HepG2 (cell line): ENCODE measurements around the gene TCAIM. TPM values are rescaled to one million over a fixed set of nuclear protein-coding genes. Genes with fewer than 3 reads are reported as not detected.
A peak's percentile ranks its signal among the peaks of the same experiment; 100 is the strongest.

Experiments
- ARNTL ChIP-seq: sonication (generic); formaldehyde crosslinking; IDR thresholded peaks from 2 replicates; pipeline ENCODE4 v1.4.0; 2020; ENCODE audit warnings: mild to moderate bottlenecking, missing genetic modification reagents
- ATAD3A ChIP-seq: sonication (generic); formaldehyde crosslinking; IDR thresholded peaks from 2 replicates; pipeline ENCODE4 v1.4.0; 2020; ENCODE audit warnings: missing genetic modification reagents
- ATF7 ChIP-seq, 2 experiments: fragments of 450-650 bp in 1 of 2; sonication (generic) in 1 of 2; formaldehyde crosslinking in 1 of 2; IDR thresholded peaks; 2 replicates each; pipeline versions ENCODE4 v1.4.0 to v1.6.1; 2016 to 2020; ENCODE audit warnings: antibody characterized with exemption in 1 of 2, mild to moderate bottlenecking in 1 of 2, missing genetic modification reagents in 1 of 2
- CBFB ChIP-seq: sonication (generic); formaldehyde crosslinking; IDR thresholded peaks from 2 replicates; pipeline ENCODE4 v1.4.0; 2020; ENCODE audit warnings: missing genetic modification reagents
- CBX1 ChIP-seq: IDR thresholded peaks from one replicate; pipeline ENCODE4 v1.6.1; 2016; ENCODE audit warnings: antibody characterized with exemption, low read depth
- GABPB1 ChIP-seq: IDR thresholded peaks from 2 replicates; pipeline ENCODE4 v1.6.1; 2016; ENCODE audit warnings: mild to moderate bottlenecking, missing genetic modification reagents, moderate library complexity, missing compliant biosample characterization
- GTF3A ChIP-seq: sonication (generic); formaldehyde crosslinking; conservative IDR thresholded peaks from 2 replicates; pipeline ENCODE4 v1.4.0; 2020; ENCODE audit warnings: mild to moderate bottlenecking, missing genetic modification reagents
- HIVEP1 ChIP-seq: sonication (generic); formaldehyde crosslinking; IDR thresholded peaks from 2 replicates; pipeline ENCODE4 v1.4.0; 2020; ENCODE audit warnings: mild to moderate bottlenecking, missing genetic modification reagents
- HOXA5 ChIP-seq: sonication (generic); formaldehyde crosslinking; IDR thresholded peaks from 2 replicates; pipeline ENCODE4 v1.4.0; 2020; ENCODE audit warnings: missing genetic modification reagents
- IRX3 ChIP-seq: sonication (generic); formaldehyde crosslinking; IDR thresholded peaks from 2 replicates; pipeline ENCODE4 v1.8.1; 2023; ENCODE audit warnings: mild to moderate bottlenecking, low read depth, missing genetic modification reagents, borderline replicate concordance
- MAFK ChIP-seq, 2 experiments: IDR thresholded peaks in 1 of 2; conservative IDR thresholded peaks in 1 of 2; 2 replicates each; pipeline ENCODE4 v1.6.1; 2011; ENCODE audit warnings: improper control_type of control experiment in 2 of 2, low read length in 2 of 2
- MXI1 ChIP-seq: IDR thresholded peaks from 3 replicates; pipeline ENCODE4 v1.6.1; 2012; ENCODE audit warnings: low read depth, low read length, inconsistent platforms, borderline replicate concordance
- NCOA2 ChIP-seq: sonication (generic); formaldehyde crosslinking; IDR thresholded peaks from 2 replicates; pipeline ENCODE4 v1.8.0; 2022; ENCODE audit warnings: inconsistent platforms
- NFKBIZ ChIP-seq: IDR thresholded peaks from 2 replicates; pipeline ENCODE4 v1.6.1; 2018; ENCODE audit warnings: missing genetic modification reagents, missing compliant biosample characterization
- NR1H2 ChIP-seq: sonication (generic); formaldehyde crosslinking; IDR thresholded peaks from 2 replicates; pipeline ENCODE4 v1.8.1; 2022; ENCODE audit warnings: low read depth, missing genetic modification reagents, borderline replicate concordance
- SMAD3 ChIP-seq: sonication (generic); formaldehyde crosslinking; IDR thresholded peaks from 2 replicates; pipeline ENCODE4 v1.4.0; 2020; ENCODE audit warnings: missing genetic modification reagents
- SOX13 ChIP-seq, 3 experiments: fragments of 450-650 bp in 1 of 3; sonication (generic) in 1 of 3; formaldehyde crosslinking in 1 of 3; IDR thresholded peaks in 2 of 3; conservative IDR thresholded peaks in 1 of 3; 2 replicates each; pipeline versions ENCODE4 v1.5.0 to v1.6.1; 2016 to 2020; ENCODE audit warnings: antibody characterized with exemption in 1 of 3, mild to moderate bottlenecking in 1 of 3, missing compliant biosample characterization in 1 of 3, missing genetic modification reagents in 1 of 3, moderate library complexity in 1 of 3
- SOX5 ChIP-seq: IDR thresholded peaks from 2 replicates; pipeline ENCODE4 v1.6.1; 2016; ENCODE audit warnings: borderline replicate concordance
- SRSF9 ChIP-seq: fragments of 200-400 bp; formaldehyde crosslinking; IDR thresholded peaks from 2 replicates; pipeline ENCODE4 v1.6.1; 2018; ENCODE audit warnings: borderline replicate concordance, mild to moderate bottlenecking, low read depth, low read length; ENCODE audit not compliant: insufficient read depth, poor library complexity, severe bottlenecking
- TBP ChIP-seq: sonication (generic); formaldehyde crosslinking; IDR thresholded peaks from 2 replicates; pipeline ENCODE4 v1.5.0; 2020; ENCODE audit warnings: missing genetic modification reagents
- TEAD3 ChIP-seq: optimal IDR thresholded peaks from 2 replicates; pipeline ENCODE3; 2016; ENCODE audit warnings: borderline replicate concordance
- ZNF430 ChIP-seq: sonication (generic); formaldehyde crosslinking; IDR thresholded peaks from 2 replicates; pipeline ENCODE4 v1.9.0; 2021; ENCODE audit warnings: mild to moderate bottlenecking, missing genetic modification reagents
- ZNF431 ChIP-seq: sonication (generic); formaldehyde crosslinking; IDR thresholded peaks from 2 replicates; pipeline ENCODE4 v1.9.0; 2022; ENCODE audit warnings: missing genetic modification reagents, low read depth, mild to moderate bottlenecking, borderline replicate concordance
- ZNF496 ChIP-seq: sonication (generic); formaldehyde crosslinking; IDR thresholded peaks from 2 replicates; pipeline ENCODE4 v1.8.1; 2023; ENCODE audit warnings: mild to moderate bottlenecking, moderate library complexity, missing genetic modification reagents; ENCODE audit not compliant: insufficient replicate concordance
- ZNF652 ChIP-seq: IDR thresholded peaks from 2 replicates; pipeline ENCODE4 v1.6.1; 2016; ENCODE audit warnings: low read depth, borderline replicate concordance
- ZNF772 ChIP-seq: sonication (generic); formaldehyde crosslinking; IDR thresholded peaks from 2 replicates; pipeline ENCODE4 v1.5.0; 2020; ENCODE audit warnings: mild to moderate bottlenecking, missing genetic modification reagents
- polyA plus RNA-seq, 8 experiments: library from polyadenylated mRNA; depleted of rRNA in 3 of 8; stranded (reverse) in 7 of 8; unstranded in 1 of 8; fragments of >200 nt; fragmentation: Illumina TruSeq in 4 of 8; extraction: Trizol in 4 of 8; gene quantifications; 2 replicates each; pipeline versions ENCODE4 v1.2.1 to v1.2.3, GENCODE V29; 2011 to 2016; ENCODE audit warnings: low read depth in 4 of 8, missing spikeins in 1 of 8, mixed read lengths in 1 of 8; ENCODE audit not compliant: insufficient read depth in 1 of 8
- total RNA-seq, 5 experiments: library from RNA; depleted of rRNA; stranded (reverse); fragments of >200 nt; fragmentation: Illumina TruSeq; extraction: Trizol; gene quantifications; 2 replicates each; pipeline ENCODE4 v1.2.3, GENCODE V29; 2016; ENCODE audit warnings: low read depth in 1 of 5
- TF ChIP-seq, protein P1 (sequence below): sonication (generic); formaldehyde crosslinking; IDR thresholded peaks from 2 replicates; pipeline ENCODE4 v1.4.0; 2020; ENCODE audit warnings: missing genetic modification reagents
- TF ChIP-seq, protein P2 (sequence below): sonication (generic); formaldehyde crosslinking; IDR thresholded peaks from 2 replicates; pipeline ENCODE4 v1.4.0; 2020; ENCODE audit warnings: missing genetic modification reagents

TCAIM gene
- total and polyA plus RNA-seq, 2 of the 13 experiments (the other 11 are each of a cell fraction or from before 2014, with no cell fraction given): 16.9 to 22.6 TPM

DNA sequence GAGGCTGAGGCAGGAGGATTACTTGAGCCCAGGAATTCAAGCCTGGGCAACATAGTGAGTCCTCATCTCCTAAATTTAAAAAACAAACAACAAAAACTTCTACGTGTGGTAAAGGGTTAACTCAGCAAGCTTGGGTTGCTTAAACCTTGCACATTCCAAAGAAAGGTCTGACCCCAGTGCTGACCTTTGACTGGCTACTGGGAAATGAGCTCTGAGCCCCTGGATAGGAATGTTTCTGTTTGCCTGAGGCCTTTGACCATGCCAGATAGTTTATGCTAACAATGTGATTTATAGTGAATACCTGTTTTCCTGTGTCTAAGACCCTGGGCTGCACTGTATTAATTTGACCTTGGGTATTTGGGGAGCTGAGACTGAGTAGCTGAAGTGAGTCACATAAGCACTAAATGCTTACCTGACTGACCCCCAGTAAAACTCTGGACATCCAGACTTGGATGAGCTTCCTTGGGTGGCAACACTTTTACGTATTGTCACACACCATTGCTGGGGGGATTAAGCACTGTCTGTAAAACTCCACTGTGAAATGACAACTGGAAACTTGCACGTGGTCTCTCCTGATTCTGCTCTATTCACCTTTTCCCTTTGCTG, 20.7 kb downstream of the TCAIM start (continued):
- TF ChIP-seq, protein P1, sequence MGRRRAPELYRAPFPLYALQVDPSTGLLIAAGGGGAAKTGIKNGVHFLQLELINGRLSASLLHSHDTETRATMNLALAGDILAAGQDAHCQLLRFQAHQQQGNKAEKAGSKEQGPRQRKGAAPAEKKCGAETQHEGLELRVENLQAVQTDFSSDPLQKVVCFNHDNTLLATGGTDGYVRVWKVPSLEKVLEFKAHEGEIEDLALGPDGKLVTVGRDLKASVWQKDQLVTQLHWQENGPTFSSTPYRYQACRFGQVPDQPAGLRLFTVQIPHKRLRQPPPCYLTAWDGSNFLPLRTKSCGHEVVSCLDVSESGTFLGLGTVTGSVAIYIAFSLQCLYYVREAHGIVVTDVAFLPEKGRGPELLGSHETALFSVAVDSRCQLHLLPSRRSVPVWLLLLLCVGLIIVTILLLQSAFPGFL (CRISPR knock-in tag): no peak
- TF ChIP-seq CBX1 (no peak), SOX5 (peak; percentile 91), TEAD3 (CRISPR knock-in tag) (peak; percentile 98), GABPB1 (CRISPR knock-in tag) (0 out of 2 replicates have a peak, but pooled peaks have one; percentile 18), TBP (CRISPR knock-in tag) (no peak), MXI1 (peak; percentile 10; the same call in 1 of the 3 replicates), ZNF772 (CRISPR knock-in tag) (peak; percentile 72; the same call in 1 of the 2 replicates), NFKBIZ (peak; percentile 46; the same call in 1 of the 2 replicates), ZNF496 (CRISPR knock-in tag) (no peak), SRSF9 (no peak), GTF3A (CRISPR knock-in tag) (no peak), SOX13 (IDR thresholded peaks at IDR 0.05) (peak; percentile 61; the same call in 1 of the 2 replicates), SOX13 (CRISPR knock-in tag; conservative IDR thresholded peaks at IDR 0.05 in 1 of 2, IDR thresholded peaks at IDR 0.05 in 1 of 2) (peak in 1 of 2 experiments; percentile 93; a peak in 2 of 4 replicates), ARNTL (no peak; the same call in 1 of the 2 replicates), ZNF430 (CRISPR knock-in tag) (no peak), SMAD3 (peak; percentile 76; the same call in 1 of the 2 replicates), ZNF652 (CRISPR knock-in tag) (peak; percentile 100), NCOA2 (peak; percentile 96), MAFK (conservative IDR thresholded peaks at IDR 0.05 in 1 of 2, IDR thresholded peaks at IDR 0.05 in 1 of 2; ENCODE audit: low read length in 2 of 2) (no peak; a peak in 1 of 4 replicates), HOXA5 (CRISPR knock-in tag) (peak; percentile 77; the same call in 1 of the 2 replicates), HIVEP1 (CRISPR knock-in tag) (0 out of 2 replicates have a peak, but pooled peaks have one; percentile 24), CBFB (CRISPR knock-in tag) (0 out of 2 replicates have a peak, but pooled peaks have one; percentile 63), NR1H2 (no peak), ATF7 (IDR thresholded peaks at IDR 0.05) (no peak), ATF7 (CRISPR knock-in tag; IDR thresholded peaks at IDR 0.05) (no peak), ATAD3A (CRISPR knock-in tag) (no peak), ZNF431 (CRISPR knock-in tag) (peak; percentile 29; the same call in 1 of the 2 replicates), IRX3 (CRISPR knock-in tag) (no peak)
- TF ChIP-seq, protein P2, sequence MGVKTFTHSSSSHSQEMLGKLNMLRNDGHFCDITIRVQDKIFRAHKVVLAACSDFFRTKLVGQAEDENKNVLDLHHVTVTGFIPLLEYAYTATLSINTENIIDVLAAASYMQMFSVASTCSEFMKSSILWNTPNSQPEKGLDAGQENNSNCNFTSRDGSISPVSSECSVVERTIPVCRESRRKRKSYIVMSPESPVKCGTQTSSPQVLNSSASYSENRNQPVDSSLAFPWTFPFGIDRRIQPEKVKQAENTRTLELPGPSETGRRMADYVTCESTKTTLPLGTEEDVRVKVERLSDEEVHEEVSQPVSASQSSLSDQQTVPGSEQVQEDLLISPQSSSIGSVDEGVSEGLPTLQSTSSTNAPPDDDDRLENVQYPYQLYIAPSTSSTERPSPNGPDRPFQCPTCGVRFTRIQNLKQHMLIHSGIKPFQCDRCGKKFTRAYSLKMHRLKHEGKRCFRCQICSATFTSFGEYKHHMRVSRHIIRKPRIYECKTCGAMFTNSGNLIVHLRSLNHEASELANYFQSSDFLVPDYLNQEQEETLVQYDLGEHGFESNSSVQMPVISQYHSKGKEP (CRISPR knock-in tag): no peak
